Vagina (tissue), 2 donors: Measurements from ENCODE around the gene CDK19.

Source experiments
- POLR2AphosphoS5 ChIP-seq, 2 donors: sonication (generic); formaldehyde crosslinking; IDR thresholded peaks; one replicate each; pipeline ENCODE4 v1.9.0; 2017; ENCODE audit warnings: antibody characterized with exemption in 2 of 2, mild to moderate bottlenecking in 2 of 2, low read depth in 1 of 2; ENCODE audit not compliant: insufficient read depth in 1 of 2
- TF ChIP-seq, protein P1 (sequence below), 3 experiments: fragments of 450-650 bp in 2 of 3; fragments of 200-600 bp in 1 of 3; sonication (generic) in 1 of 3; IDR thresholded peaks; one replicate each; pipeline ENCODE4 v1.5.1; 2017 to 2019; ENCODE audit warnings: antibody characterized with exemption in 3 of 3, mild to moderate bottlenecking in 2 of 3, moderate library complexity in 2 of 3

DNA sequence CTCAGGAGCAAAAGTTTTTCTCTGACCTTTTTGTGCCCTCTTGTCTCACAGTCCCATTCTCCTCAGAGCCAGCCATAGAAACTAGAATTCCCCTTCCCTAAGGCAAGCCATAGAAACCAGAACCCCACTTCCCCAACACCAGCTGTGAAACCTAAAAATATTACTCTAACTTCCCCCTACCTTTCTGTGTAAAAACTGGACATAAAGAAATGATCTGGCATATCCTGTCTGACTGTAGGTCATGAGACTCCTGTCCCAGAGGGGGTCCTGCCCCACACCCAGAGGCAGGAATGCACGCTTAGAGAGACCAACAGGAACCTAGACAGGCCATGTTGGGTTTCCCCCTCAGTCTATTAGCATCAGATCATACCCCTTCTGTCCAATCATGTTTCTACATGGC is 198.2 kb downstream of the CDK19 start:
- TF ChIP-seq, protein P1, sequence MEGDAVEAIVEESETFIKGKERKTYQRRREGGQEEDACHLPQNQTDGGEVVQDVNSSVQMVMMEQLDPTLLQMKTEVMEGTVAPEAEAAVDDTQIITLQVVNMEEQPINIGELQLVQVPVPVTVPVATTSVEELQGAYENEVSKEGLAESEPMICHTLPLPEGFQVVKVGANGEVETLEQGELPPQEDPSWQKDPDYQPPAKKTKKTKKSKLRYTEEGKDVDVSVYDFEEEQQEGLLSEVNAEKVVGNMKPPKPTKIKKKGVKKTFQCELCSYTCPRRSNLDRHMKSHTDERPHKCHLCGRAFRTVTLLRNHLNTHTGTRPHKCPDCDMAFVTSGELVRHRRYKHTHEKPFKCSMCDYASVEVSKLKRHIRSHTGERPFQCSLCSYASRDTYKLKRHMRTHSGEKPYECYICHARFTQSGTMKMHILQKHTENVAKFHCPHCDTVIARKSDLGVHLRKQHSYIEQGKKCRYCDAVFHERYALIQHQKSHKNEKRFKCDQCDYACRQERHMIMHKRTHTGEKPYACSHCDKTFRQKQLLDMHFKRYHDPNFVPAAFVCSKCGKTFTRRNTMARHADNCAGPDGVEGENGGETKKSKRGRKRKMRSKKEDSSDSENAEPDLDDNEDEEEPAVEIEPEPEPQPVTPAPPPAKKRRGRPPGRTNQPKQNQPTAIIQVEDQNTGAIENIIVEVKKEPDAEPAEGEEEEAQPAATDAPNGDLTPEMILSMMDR (IDR thresholded peaks at IDR 0.05) = no peak
- no peak for TF ChIP-seq POLR2AphosphoS5 (IDR thresholded peaks at IDR 0.05; ENCODE audit: insufficient read depth in 1 of 2, low read depth in 1 of 2)
